K562 (cell line): Measurements from ENCODE around the gene NEURL4. TPM values are rescaled to one million over a fixed set of nuclear protein-coding genes. Genes with fewer than 3 reads are reported as not detected.

Experiments
- ATAC-seq: fragments of 200-7000 bp; cut with Tn5 transposase; 3 replicates; pipeline ENCODE4 v1.9.1; 2020; ENCODE audit warnings: moderate library complexity
- BruUV-seq: library from RNA; stranded (reverse); fragments of 400-500 nt; replicated peaks from 2 replicates; lab custom pipeline; 2021; lab: Mats Ljungman, UMichigan
- CTCF ChIA-PET: fragments of 300-600 bp; formaldehyde crosslinking; extraction: SDS; loops from one replicate; lab custom pipeline; 2021; ENCODE audit warnings: low intra/inter-chr PET ratio; lab: Yijun Ruan, JAX
- POLR2A ChIA-PET: fragments of 300-600, 350-650 bp; sonication (Branson Sonifier 250); formaldehyde crosslinking; extraction: SDS; loops from one replicate; lab custom pipeline; 2021; ENCODE audit warnings: antibody characterized with exemption, inconsistent platforms; lab: Yijun Ruan, JAX
- DNase-seq, 4 experiments: peaks; one replicate each; pipeline versions ENCODE4 v3.0.0 to v3.0.0-alpha.2; 2011 to 2018; ENCODE audit warnings: low spot score in 3 of 4, mixed read lengths in 3 of 4; ENCODE audit errors: extremely low read depth in 1 of 4
- FAIRE-seq: peaks from 2 replicates; lab custom pipeline; 2011; peaks lifted over from hg19 to GRCh38; lab: Jason Lieb, UNC
- H2AFZ ChIP-seq: 2 replicates; pipeline ENCODE4 v1.6.0; 2011; ENCODE audit warnings: low read depth, low read length, control low read depth, inconsistent platforms
- H3K27ac ChIP-seq: fragments of 200-600 bp; 3 replicates; pipeline ENCODE4 v1.8.0; 2011; ENCODE audit warnings: low read depth, mild to moderate bottlenecking, control low read depth, inconsistent platforms, low read length, moderate library complexity, mixed read lengths; ENCODE audit errors: extremely low read depth
- H3K27me3 ChIP-seq, 2 experiments: fragments of 300-600 bp in 1 of 2; 2 replicates in 1 of 2; 3 replicates in 1 of 2; pipeline versions ENCODE4 v1.6.0 to v1.8.0; 2011; ENCODE audit warnings: inconsistent platforms in 2 of 2, low read length in 2 of 2, mild to moderate bottlenecking in 1 of 2, mixed read lengths in 1 of 2, moderate library complexity in 1 of 2; ENCODE audit not compliant: control insufficient read depth in 2 of 2, insufficient read depth in 2 of 2
- H3K36me3 ChIP-seq: fragments of 300-600 bp; 3 replicates; pipeline ENCODE4 v1.8.0; 2011; ENCODE audit warnings: mild to moderate bottlenecking, low read length, inconsistent platforms; ENCODE audit not compliant: control insufficient read depth, insufficient read depth
- H3K4me1 ChIP-seq, 2 experiments: fragments of 200-600 bp in 1 of 2; replicated peaks in 1 of 2; 2 replicates in 1 of 2; 3 replicates in 1 of 2; pipeline versions ENCODE4 v1.5.1 to v1.8.0; 2011; ENCODE audit warnings: inconsistent platforms in 2 of 2, low read length in 2 of 2, mild to moderate bottlenecking in 1 of 2, mixed read lengths in 1 of 2, moderate library complexity in 1 of 2; ENCODE audit not compliant: control insufficient read depth in 2 of 2, insufficient read depth in 2 of 2
- H3K4me2 ChIP-seq: 2 replicates; pipeline ENCODE4 v1.6.1; 2011; ENCODE audit warnings: low read length, control low read depth, inconsistent platforms, mixed read lengths; ENCODE audit not compliant: insufficient read depth
- H3K4me3 ChIP-seq: fragments of 200-600 bp; sonication (generic), shearing (Covaris generic); 2 replicates; pipeline ENCODE4 v1.5.1; 2016; ENCODE audit warnings: control low read depth, inconsistent platforms
- H3K79me2 ChIP-seq: fragments of 200-600 bp; 3 replicates; pipeline ENCODE4 v1.8.0; 2011; ENCODE audit warnings: low read length, inconsistent platforms; ENCODE audit not compliant: control insufficient read depth, insufficient read depth
- H3K9ac ChIP-seq, 2 experiments: 2 replicates each; pipeline versions ENCODE4 v1.6.0 to v1.6.1; 2011; ENCODE audit warnings: low read depth in 2 of 2, low read length in 2 of 2, control low read depth in 1 of 2, inconsistent platforms in 1 of 2, mild to moderate bottlenecking in 1 of 2, mixed read lengths in 1 of 2; ENCODE audit not compliant: insufficient read depth in 1 of 2
- H3K9me1 ChIP-seq: one replicate; pipeline ENCODE4 v1.6.0; 2011; ENCODE audit warnings: inconsistent platforms, mild to moderate bottlenecking, low read length, moderate library complexity; ENCODE audit not compliant: control insufficient read depth, insufficient read depth
- H3K9me3 ChIP-seq: replicated peaks from 2 replicates; pipeline ENCODE4 v1.5.1; 2011; ENCODE audit warnings: low read depth, low read length, inconsistent platforms; ENCODE audit not compliant: control insufficient read depth, insufficient read depth
- H4K20me1 ChIP-seq: replicated peaks from 2 replicates; pipeline ENCODE4 v1.6.1; 2011; ENCODE audit warnings: low read length, inconsistent platforms, mixed read lengths; ENCODE audit not compliant: control insufficient read depth, insufficient read depth
- MYBL2 ChIP-seq, 2 experiments: fragments of 450-650 bp in 1 of 2; sonication (generic) in 1 of 2; formaldehyde crosslinking in 1 of 2; IDR thresholded peaks; 2 replicates each; pipeline versions ENCODE4 v1.6.1 to v1.8.1; 2017 to 2022; ENCODE audit warnings: borderline replicate concordance in 1 of 2, inconsistent platforms in 1 of 2, low read depth in 1 of 2, mild to moderate bottlenecking in 1 of 2, missing genetic modification reagents in 1 of 2, moderate library complexity in 1 of 2
- NR1H2 ChIP-seq: sonication (generic); formaldehyde crosslinking; IDR thresholded peaks from 2 replicates; pipeline ENCODE4 v1.4.0; 2020; ENCODE audit warnings: mild to moderate bottlenecking, missing genetic modification reagents
- PPARD ChIP-seq: fragments of 250-450 bp; sonication (Bioruptor Pico); IDR thresholded peaks from 2 replicates; pipeline ENCODE4 v1.8.0; 2022; ENCODE audit warnings: inconsistent platforms, mild to moderate bottlenecking, moderate library complexity
- SLC30A9 ChIP-seq: fragments of 250-450 bp; sonication (Bioruptor Pico); IDR thresholded peaks from 2 replicates; pipeline ENCODE4 v1.8.0; 2022; ENCODE audit warnings: mild to moderate bottlenecking, moderate library complexity
- SMARCE1 ChIP-seq: fragments of 450-650 bp; IDR thresholded peaks from 2 replicates; pipeline ENCODE4 v1.7.1; 2016; ENCODE audit warnings: mild to moderate bottlenecking
- SOX6 ChIP-seq: fragments of 450-650 bp; IDR thresholded peaks from 2 replicates; pipeline ENCODE4 v1.6.1; 2014; ENCODE audit warnings: mild to moderate bottlenecking
- ZNF282 ChIP-seq: sonication (generic); formaldehyde crosslinking; IDR thresholded peaks from 2 replicates; pipeline ENCODE4 v1.8.1; 2023; ENCODE audit warnings: missing genetic modification reagents
- ZNF444 ChIP-seq: fragments of 250-450 bp; sonication (Bioruptor Pico); IDR thresholded peaks from 2 replicates; pipeline ENCODE4 v1.4.0; 2020; ENCODE audit warnings: mild to moderate bottlenecking, moderate library complexity
- ZNF75A ChIP-seq: fragments of 450-650 bp; formaldehyde crosslinking; IDR thresholded peaks from 2 replicates; pipeline ENCODE4 v1.4.0; 2020; ENCODE audit warnings: mild to moderate bottlenecking
- ZNF778 ChIP-seq: fragments of 450-650 bp; formaldehyde crosslinking; IDR thresholded peaks from 2 replicates; pipeline ENCODE4 v1.4.0; 2020; ENCODE audit warnings: mild to moderate bottlenecking, moderate library complexity
- ZSCAN29 ChIP-seq: fragments of 450-650 bp; IDR thresholded peaks from 2 replicates; pipeline ENCODE4 v1.6.1; 2017
- WGBS: fragments of 100-300 bp; shearing (Covaris generic); methylation state at CpG from one replicate; pipeline ENCODE4 v1.1.6; 2016; ENCODE audit warnings: low coverage, mixed read lengths; ENCODE audit not compliant: insufficient coverage; ENCODE audit errors: missing lambda C conversion rate; 5-methylcytosine and 5-hydroxymethylcytosine counted together
- in situ Hi-C: fragments of 300-500 bp; cut with MboI; formaldehyde crosslinking; loops from 4 replicates; pipeline ENCODE4 v1.15.0; 2018; ENCODE audit warnings: inconsistent platforms, mixed read lengths
- intact Hi-C: fragments of 100-400 bp; cut with micrococcal nuclease; formaldehyde crosslinking; loops from 2 replicates; pipeline ENCODE4 v1.14.2; 2022
- polyA plus RNA-seq, 8 experiments: library from polyadenylated mRNA; depleted of rRNA in 4 of 8; stranded (reverse) in 5 of 8; unstranded in 3 of 8; fragments of >200 nt; fragmentation: Nextera tagmentation in 2 of 8; fragmentation: Illumina TruSeq in 1 of 8; extraction: Ambion mirVana in 2 of 8; extraction: Trizol in 1 of 8; gene quantifications; 2 replicates each; pipeline versions ENCODE4 v1.2.1 to v1.2.3, GENCODE V29; 2011 to 2014; ENCODE audit warnings: inconsistent platforms in 1 of 8, missing spikeins in 1 of 8
- total RNA-seq, 7 experiments: library from RNA; depleted of rRNA in 6 of 7; stranded (reverse); fragments of >200 nt in 6 of 7; fragmentation: Illumina TruSeq in 2 of 7; extraction: Trizol in 2 of 7; gene quantifications; 2 replicates each; pipeline versions ENCODE4 v1.2.1 to v1.2.3, GENCODE V29; 2011 to 2021; ENCODE audit warnings: low replicate concordance in 1 of 7
- TF ChIP-seq, protein P1 (sequence below): fragments of 250-450 bp; sonication (Bioruptor Pico); IDR thresholded peaks from 2 replicates; pipeline ENCODE4 v1.6.1; 2021; ENCODE audit warnings: mild to moderate bottlenecking

NEURL4 gene
- total and polyA plus RNA-seq, 9 of the 15 experiments (the other 6 are each of a cell fraction or from before 2014, with no cell fraction given), result 0.08 to 37.4 (median 11.5) TPM

DNA sequence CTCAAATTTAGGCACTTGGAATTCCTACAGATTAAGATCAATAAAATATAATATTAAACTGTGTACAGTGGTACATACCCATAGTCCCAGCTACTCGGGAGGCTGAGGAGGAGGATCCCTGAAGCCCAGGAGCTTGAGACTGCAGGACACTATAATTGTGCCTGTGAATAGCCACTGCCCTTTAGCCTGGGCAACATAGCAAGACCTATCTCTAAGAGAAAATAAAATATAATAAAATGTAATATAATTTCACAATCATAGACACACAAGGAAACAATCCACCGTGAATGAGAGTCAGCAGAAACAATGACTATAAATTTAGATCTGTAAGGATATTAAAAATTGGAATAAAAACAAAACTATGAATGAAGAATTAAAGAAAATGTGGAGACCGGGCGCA, 41.7 kb upstream of the NEURL4 start (continued):
- no peak for TF ChIP-seq MYBL2 (IDR thresholded peaks at IDR 0.05; ENCODE audit: low read depth)
- no peak for TF ChIP-seq MYBL2 (CRISPR knock-in tag; IDR thresholded peaks at IDR 0.05; ENCODE audit: borderline replicate concordance)
- TF ChIP-seq ZNF778 (CRISPR knock-in tag), result no peak
- no peak for TF ChIP-seq ZNF75A (CRISPR knock-in tag)
- TF ChIP-seq ZNF282 (CRISPR knock-in tag), result no peak
- TF ChIP-seq ZSCAN29, result no peak
- TF ChIP-seq, all 486 proteins: peak for 0

DNA sequence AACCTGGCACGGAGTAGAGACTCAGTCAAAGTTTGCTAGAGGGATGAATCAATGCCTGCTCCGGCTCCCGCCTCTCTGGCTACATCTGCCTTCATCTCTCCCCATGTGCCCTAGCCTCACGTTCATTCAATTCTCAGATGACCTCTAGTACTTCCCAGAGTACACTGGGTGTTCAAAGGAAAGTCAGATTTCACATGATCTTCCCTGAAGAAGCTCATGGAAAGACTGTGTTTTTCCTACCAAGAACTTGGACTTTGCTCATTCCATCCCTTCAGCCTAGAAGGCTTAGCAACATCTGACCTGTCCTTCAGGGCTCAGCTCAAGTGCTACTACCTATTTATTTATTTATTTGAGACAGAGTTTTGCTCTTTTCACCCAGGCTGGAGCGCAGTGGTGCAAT, 40.7 kb upstream of the NEURL4 start:
- Histone ChIP-seq H3K9ac (no peak overlapping the region), H3K27ac (no peak overlapping the region), H3K9me3 (no peaks in the 10 kb centered on the region), H3K9me1 (no peaks in the 10 kb centered on the region), H3K4me1 (no peaks in the 10 kb centered on the region; a peak in 1 of 5 replicates), H3K36me3 (no peaks in the 10 kb centered on the region), H3K4me3 (no peak overlapping the region), H3K79me2 (no peaks in the 10 kb centered on the region), H2AFZ (no peak overlapping the region), H3K27me3 (peaks cover 3 to 4% of the 10 kb centered on the region in 2 experiments; a peak in 1 of 5 replicates), H4K20me1 (no peaks in the 10 kb centered on the region), H3K4me2 (no peak overlapping the region)
- POLR2A ChIA-PET, result no interaction called here
- intact Hi-C loops (no loop called here), in situ Hi-C loops (no loop called here)
- FAIRE-seq (no peak), ATAC-seq (no peak), DNase-seq (no peak)
- no TSS peak for BruUV-seq
- CTCF ChIA-PET, result no interaction called here
- WGBS, result 8% methylated on average over 5 of the region's 5 CpGs
- no peak for TF ChIP-seq PPARD
- TF ChIP-seq SLC30A9, result no peak
- no peak for TF ChIP-seq NR1H2 (CRISPR knock-in tag)
- no peak for TF ChIP-seq ZNF282 (CRISPR knock-in tag)
- TF ChIP-seq, protein P1, sequence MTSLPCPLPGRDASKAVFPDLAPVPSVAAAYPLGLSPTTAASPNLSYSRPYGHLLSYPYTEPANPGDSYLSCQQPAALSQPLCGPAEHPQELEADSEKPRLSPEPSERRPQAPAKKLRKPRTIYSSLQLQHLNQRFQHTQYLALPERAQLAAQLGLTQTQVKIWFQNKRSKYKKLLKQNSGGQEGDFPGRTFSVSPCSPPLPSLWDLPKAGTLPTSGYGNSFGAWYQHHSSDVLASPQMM (CRISPR knock-in tag), result no peak
- no peak for TF ChIP-seq SMARCE1
- no peak for TF ChIP-seq ZNF444 (CRISPR knock-in tag)
- TF ChIP-seq SOX6, result no peak
